Effector memory CD4-positive, alpha-beta T cell (primary cell): ENCODE data around the gene STOML2.

Experiments
- DNase-seq, 3 donors: peaks; one replicate each; pipeline ENCODE4 v3.0.0-alpha.2; 2020
- H3K27ac ChIP-seq: 2 replicates; pipeline ENCODE4 v1.7.0; 2013; ENCODE audit warnings: mild to moderate bottlenecking, low read length, moderate library complexity; ENCODE audit not compliant: insufficient read depth, poor library complexity, severe bottlenecking
- H3K27me3 ChIP-seq: replicated peaks from 2 replicates; pipeline ENCODE4 v1.7.0; 2013; ENCODE audit warnings: mild to moderate bottlenecking, low read length; ENCODE audit not compliant: insufficient read depth, control insufficient read depth, poor library complexity, severe bottlenecking
- H3K36me3 ChIP-seq: 2 replicates; pipeline ENCODE4 v1.7.0; 2013; ENCODE audit warnings: mild to moderate bottlenecking, low read length, moderate library complexity; ENCODE audit not compliant: control insufficient read depth, insufficient read depth
- H3K4me1 ChIP-seq: 2 replicates; pipeline ENCODE4 v1.7.0; 2013; ENCODE audit warnings: low read length, mild to moderate bottlenecking; ENCODE audit not compliant: control insufficient read depth, insufficient read depth, poor library complexity, severe bottlenecking
- H3K4me3 ChIP-seq: 2 replicates; pipeline ENCODE4 v1.7.0; 2013; ENCODE audit warnings: low read length, low read depth, mild to moderate bottlenecking; ENCODE audit not compliant: insufficient read depth, poor library complexity, severe bottlenecking
- H3K9me3 ChIP-seq: 2 replicates; pipeline ENCODE4 v1.7.0; 2013; ENCODE audit warnings: mild to moderate bottlenecking, low read length, moderate library complexity; ENCODE audit not compliant: control insufficient read depth

The STOML2 gene

DNA sequence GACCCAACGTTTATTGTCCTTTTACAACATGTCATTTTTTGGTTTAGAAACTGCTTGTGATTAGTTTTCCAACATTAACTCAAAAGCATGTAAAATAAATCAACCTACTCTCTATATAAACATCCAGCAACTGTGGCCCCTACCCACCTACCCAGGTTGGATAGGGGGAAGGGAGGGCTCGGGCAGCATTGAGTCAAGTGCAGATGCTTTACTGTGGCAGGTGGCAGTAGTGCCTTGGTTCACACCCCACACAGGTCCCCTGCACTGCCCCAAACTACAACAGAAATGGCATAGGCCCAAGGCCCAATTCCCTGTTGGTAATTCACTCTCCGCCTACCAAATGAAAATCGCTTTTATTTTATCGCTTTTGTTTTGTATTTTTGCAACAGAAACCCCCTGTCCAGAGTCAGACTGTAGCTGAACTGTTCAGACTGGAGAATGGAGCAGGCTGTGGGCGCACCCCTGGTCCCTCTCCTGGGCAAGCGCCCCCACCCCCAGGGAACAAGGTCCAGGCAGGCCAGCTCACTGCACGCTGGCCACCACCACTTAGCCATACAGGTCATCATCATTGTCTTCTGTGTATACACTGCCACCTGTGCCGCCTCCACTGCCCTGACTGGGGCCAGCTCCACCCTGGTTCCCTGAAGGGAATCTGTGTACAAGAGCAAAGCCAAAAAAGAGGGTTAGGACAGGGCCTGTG, 46.2 kb downstream of the STOML2 start:
- Histone ChIP-seq H3K4me3 (no peak overlapping the region), H3K9me3 (no peaks in the 10 kb centered on the region), H3K36me3 (peaks cover 77% of the 10 kb centered on the region), H3K4me1 (no peaks in the 10 kb centered on the region), H3K27ac (no peak overlapping the region), H3K27me3 (no peaks in the 10 kb centered on the region)
- DNase-seq: no peak

GRCh38 chr9:35054871-35055644, 47.9 kb downstream of the STOML2 start:
- Histone ChIP-seq H3K9me3 (no peaks in the 10 kb centered on the region), H3K4me3 (no peak overlapping the region), H3K27ac (no peak overlapping the region), H3K27me3 (no peaks in the 10 kb centered on the region), H3K4me1 (no peaks in the 10 kb centered on the region), H3K36me3 (peaks cover 61% of the 10 kb centered on the region)
- no peak for DNase-seq

DNA sequence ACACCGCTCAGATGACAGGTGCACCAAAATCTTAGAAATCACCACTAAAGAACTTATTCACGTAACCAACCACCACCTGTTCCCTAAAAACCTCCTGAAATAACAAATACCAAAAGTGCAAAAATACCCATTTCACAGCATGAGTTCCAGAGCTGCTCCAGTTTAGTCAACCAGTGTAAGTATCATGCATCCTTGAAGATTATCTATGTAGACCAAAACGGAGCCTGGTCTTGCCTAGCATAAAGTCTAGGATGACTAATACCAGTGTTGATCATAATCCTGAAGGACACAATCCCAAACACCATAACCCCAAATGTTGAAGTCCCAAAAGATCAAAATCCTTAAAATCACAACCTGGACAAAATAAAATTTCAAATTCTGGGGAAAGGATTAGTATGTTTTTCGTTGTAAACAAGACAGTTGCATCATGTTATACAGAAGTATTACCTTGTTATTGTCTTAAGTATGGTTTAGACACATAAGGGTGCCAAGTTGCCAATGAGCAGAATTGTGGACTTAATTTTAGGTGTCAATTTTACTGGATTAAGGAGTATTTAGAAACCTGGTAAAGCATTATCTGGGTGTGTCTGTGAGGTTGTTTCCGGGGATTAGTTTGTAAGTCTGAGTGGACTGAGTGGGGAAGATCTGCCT, 48.6 kb downstream of the STOML2 start:
- Histone ChIP-seq H3K9me3 (no peaks in the 10 kb centered on the region), H3K36me3 (peaks cover 53% of the 10 kb centered on the region)

DNA sequence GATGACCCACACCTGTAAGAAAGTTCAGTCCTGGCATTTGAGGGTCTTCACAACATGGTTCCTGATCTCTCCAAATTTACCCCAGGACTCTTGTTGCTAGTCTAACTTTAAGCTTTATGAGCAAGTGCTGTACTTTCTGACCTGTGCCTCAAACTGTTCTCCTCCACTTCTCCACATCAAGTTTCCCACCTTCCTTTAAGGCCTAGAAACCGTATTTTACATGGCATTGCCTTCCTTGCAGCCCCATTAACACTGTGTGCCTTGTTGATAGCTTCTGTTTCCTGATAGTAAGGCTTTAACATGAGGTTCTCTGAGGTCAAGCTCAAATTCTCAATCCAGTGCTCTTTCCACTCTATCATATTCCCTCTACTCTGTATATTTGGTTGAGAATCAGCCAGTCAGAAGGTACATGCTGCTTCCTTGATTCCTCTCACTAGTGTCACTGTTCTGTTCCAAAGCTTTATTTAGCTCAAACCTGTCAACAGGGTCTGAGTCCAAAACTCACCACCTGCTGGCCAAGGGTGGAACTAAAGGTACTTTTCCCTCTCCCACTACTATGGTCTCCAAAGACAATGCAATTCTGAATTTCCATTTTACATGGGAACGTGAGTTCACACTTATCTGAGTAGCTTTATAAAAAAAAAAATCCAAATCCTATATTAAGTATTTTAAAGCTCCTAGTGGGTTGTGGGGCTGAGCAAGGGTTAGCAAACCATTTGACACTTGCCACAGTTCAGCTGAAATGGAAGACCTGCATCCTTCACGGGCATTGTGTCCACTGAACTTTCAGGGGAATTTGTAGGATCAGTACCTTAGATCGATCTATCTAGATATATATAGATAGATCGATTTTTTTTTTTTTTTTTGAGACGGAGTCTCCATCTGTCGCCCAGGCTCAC, 51.6 kb downstream of the STOML2 start:
- H3K27ac ChIP-seq: no peak overlapping the region
- H3K27me3 ChIP-seq: no peaks in the 10 kb centered on the region
- peak in 1 of 3 donors; percentile 19 for DNase-seq
- no peaks in the 10 kb centered on the region for H3K9me3 ChIP-seq
- H3K4me3 ChIP-seq: no peak overlapping the region
- no peaks in the 10 kb centered on the region for H3K4me1 ChIP-seq
- peaks cover 24% of the 10 kb centered on the region for H3K36me3 ChIP-seq

More for the DNA sequence above, 48.6 kb downstream of the STOML2 start:
- Histone ChIP-seq H3K27me3 (no peaks in the 10 kb centered on the region), H3K4me1 (no peaks in the 10 kb centered on the region), H3K4me3 (no peak overlapping the region), H3K27ac (no peak overlapping the region)
- DNase-seq: no peak
